Epithelial cell of proximal tubule (primary cell): ENCODE data around the gene ZMYM2. TPM values are rescaled to one million over a fixed set of nuclear protein-coding genes. Genes with fewer than 3 reads are reported as not detected.

Experiments
- DNase-seq: peaks from one replicate; pipeline ENCODE4 v3.0.0-alpha.2; 2011; ENCODE audit warnings: low read depth
- H3K4me3 ChIP-seq: 2 replicates; pipeline ENCODE4 v1.5.1; 2011; ENCODE audit warnings: low read depth, mild to moderate bottlenecking, low read length
- CTCF ChIP-seq: conservative IDR thresholded peaks from 2 replicates; pipeline ENCODE4 v1.5.1; 2012; ENCODE audit warnings: low read depth, mild to moderate bottlenecking, low read length
- total RNA-seq: library from RNA; depleted of rRNA; stranded (reverse); fragments of >200 nt; gene quantifications from 2 replicates; pipeline ENCODE4 v1.2.3, GENCODE V29; 2015

Gene ZMYM2
- total RNA-seq, 1 donor from 2014 or later: 27.9 TPM

DNA sequence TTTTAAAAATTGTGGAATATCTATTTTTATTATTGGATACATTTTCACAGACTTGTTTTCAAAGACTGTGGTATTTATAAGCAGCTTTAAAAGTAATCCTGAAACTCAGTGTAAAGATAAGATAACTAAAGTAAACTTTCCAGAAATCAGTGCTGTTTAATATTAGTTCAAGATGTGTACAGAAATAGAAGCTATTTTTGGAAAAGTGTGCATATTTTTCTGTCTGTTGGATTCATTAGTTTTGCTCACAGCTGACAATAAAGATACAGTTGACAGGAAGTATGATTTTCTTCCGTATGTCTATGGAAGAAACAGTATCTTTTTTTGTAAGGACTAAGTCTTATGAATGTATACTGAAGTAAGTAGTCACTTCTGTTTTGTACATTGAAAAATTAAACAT is 116.4 kb downstream of the ZMYM2 start:
- no peak overlapping the region for H3K4me3 ChIP-seq
- no peak for DNase-seq
- no peak for TF ChIP-seq CTCF

GRCh38 chr13:20077086-20077485 is 118.6 kb downstream of the ZMYM2 start:
- DNase-seq: no peak
- TF ChIP-seq CTCF: no peak

DNA sequence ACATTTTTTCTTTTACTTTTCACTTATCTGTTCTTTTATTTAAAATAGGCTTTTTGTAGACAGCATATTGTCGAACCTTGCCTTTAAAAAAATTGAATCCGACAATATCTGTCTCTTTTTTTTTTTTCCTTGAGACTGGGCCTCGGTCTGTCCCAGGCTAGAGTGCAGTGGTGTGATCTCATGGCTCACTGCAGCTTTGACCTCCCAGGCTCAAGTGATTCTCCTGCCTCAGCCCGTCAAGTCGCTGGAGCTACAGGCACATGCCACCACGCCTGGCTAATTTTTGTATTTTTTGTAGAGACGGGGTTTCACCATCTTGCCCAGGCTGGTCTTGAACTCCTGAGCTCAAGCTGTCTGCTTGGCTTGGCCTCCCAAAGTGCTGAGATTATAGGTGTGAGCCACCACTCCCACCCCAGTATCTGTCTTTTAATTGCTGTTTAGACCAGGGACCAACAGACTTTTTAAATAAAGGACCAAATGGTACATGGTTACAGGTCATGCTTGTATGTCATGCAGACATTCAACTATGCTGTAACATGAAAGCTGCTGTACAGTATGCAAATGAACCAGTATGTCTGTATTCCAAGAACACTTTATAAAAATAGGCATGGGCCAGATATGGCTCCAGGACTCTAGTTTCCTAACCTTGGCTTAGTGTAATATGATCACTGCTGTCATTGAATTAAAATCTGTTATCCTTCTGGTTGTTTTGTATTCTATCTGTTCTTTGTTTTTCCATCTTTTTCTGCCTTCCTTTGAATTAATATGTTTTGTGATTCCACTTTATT is 122.0 kb downstream of the ZMYM2 start:
- no peak for DNase-seq
- H3K4me3 ChIP-seq: no peak overlapping the region
- TF ChIP-seq CTCF: no peak

More at GRCh38 chr13:20077086-20077485, 118.6 kb downstream of the ZMYM2 start:
- H3K4me3 ChIP-seq: no peak overlapping the region

- H3K4me3 ChIP-seq: no peak overlapping the region
- DNase-seq: no peak
- TF ChIP-seq CTCF: no peak
Measured at GRCh38 chr13:20090349-20090748, 131.8 kb downstream of the ZMYM2 start.

DNA sequence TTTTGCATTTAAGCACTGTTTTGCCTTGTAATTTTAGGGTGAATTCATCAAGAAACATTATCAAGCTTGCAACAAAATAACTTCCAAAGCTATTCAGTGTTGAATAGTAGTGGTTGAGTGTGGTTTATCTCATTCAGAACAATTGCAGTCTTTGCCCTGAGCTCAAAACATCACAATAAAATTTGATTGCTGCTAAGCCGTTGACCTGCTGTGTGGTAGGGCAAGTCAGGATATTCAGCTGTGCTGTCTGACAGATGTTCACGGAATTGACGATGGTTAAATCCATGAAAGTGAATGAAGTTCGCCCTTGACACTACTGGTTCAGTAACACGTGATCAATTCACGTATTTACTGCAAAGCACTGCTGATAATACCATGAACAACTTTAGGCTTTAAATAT is 135.4 kb downstream of the ZMYM2 start:
- H3K4me3 ChIP-seq: no peak overlapping the region
- DNase-seq: no peak
- no peak for TF ChIP-seq CTCF

DNA sequence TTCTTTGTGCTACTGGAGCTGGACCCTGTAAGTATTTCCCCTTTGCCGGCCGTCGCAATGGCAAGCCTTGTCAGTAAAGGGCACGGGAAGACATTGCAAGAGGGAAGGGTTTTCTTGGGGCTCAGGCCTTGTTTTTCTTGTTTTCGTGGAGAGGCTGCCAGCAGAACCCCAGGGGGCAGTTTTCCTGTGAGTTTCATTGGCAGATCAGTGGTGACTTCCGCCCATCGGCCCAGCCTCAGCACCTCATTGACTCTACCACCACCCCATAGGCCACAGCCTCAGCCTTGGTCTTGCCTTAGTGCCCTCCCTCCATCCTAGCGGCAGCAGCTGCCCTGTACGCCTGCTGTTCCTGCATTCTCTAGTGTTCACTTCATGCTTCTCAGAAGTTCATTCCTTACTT is 140.8 kb downstream of the ZMYM2 start:
- H3K4me3 ChIP-seq: no peak overlapping the region
- no peak for DNase-seq
- TF ChIP-seq CTCF: no peak
